ENCODE measurements around the gene TMPRSS13.

DNA sequence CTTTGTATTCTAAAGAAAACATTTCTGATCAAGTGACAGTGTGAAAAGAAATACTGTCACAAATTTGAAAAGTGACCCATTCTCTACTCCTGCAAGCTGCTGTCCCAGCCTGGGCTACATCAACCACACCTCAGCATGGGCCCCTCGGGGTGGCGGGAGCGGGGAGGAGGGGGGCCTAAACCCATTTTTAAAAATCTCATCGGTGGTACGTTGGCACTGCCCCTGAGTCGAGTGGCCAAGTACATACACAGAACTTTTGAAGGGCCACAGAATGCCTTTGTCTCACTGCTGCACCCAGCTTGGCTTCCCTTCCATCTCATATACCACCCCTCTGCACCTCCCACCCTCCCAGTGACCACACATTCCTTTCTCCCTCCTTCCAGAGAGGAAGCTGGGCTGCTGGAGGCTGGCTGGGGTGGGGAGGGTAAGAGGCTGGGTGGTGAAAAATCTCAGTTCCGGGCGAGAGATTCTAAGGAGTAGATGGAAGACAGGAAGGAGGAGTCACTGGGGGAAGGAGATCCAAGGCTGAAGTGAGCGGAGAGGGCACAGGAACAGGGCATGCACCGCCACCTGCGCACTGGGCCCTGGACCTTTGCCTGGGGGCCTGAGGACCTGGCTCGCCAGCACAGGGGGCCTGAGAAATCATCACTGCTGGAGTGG, 73.9 kb downstream of the TMPRSS13 start:
- TF ChIP-seq, protein P1, sequence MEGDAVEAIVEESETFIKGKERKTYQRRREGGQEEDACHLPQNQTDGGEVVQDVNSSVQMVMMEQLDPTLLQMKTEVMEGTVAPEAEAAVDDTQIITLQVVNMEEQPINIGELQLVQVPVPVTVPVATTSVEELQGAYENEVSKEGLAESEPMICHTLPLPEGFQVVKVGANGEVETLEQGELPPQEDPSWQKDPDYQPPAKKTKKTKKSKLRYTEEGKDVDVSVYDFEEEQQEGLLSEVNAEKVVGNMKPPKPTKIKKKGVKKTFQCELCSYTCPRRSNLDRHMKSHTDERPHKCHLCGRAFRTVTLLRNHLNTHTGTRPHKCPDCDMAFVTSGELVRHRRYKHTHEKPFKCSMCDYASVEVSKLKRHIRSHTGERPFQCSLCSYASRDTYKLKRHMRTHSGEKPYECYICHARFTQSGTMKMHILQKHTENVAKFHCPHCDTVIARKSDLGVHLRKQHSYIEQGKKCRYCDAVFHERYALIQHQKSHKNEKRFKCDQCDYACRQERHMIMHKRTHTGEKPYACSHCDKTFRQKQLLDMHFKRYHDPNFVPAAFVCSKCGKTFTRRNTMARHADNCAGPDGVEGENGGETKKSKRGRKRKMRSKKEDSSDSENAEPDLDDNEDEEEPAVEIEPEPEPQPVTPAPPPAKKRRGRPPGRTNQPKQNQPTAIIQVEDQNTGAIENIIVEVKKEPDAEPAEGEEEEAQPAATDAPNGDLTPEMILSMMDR (conservative IDR thresholded peaks at IDR 0.05) = no peak
- no peak for TF ChIP-seq EZH2 (IDR thresholded peaks at IDR 0.05; ENCODE audit: low read depth)
